DOHH2 (cell line): ENCODE measurements around the gene HSD11B1.

Source experiments
- CTCF ChIP-seq: fragments of 200-600 bp; sonication (generic); IDR thresholded peaks from one replicate; pipeline ENCODE4 v1.5.1; 2014; ENCODE audit warnings: antibody characterized with exemption, mild to moderate bottlenecking, low read depth, low read length; ENCODE audit not compliant: poor library complexity, severe bottlenecking
- EZH2phosphoT487 ChIP-seq: fragments of 200-600 bp; sonication (generic); IDR thresholded peaks from 2 replicates; pipeline ENCODE4 v1.6.1; 2017; ENCODE audit warnings: borderline replicate concordance, mild to moderate bottlenecking, antibody characterized with exemption, low read length, moderate library complexity, mixed read lengths

- TF ChIP-seq CTCF (no peak), EZH2phosphoT487 (no peak)
These were observed 30.8 kb upstream of the HSD11B1 start for GRCh38 chr1:209673631-209674417.
